GM23338 (cell line): ENCODE results near the gene GNG12. TPM values are rescaled to one million over a fixed set of nuclear protein-coding genes. Genes with fewer than 3 reads are reported as not detected.

Experiments
- ATAC-seq: fragments of 200-7000 bp; cut with Tn5 transposase; 3 replicates; pipeline ENCODE4 v1.9.1; 2020
- DNase-seq: peaks from one replicate; pipeline ENCODE4 v3.0.0-alpha.2; 2015; ENCODE audit warnings: low spot score
- H2AFZ ChIP-seq: fragments of 200-600 bp; sonication (generic); 2 replicates; pipeline ENCODE4 v1.8.0; 2016; ENCODE audit warnings: antibody characterized with exemption, mild to moderate bottlenecking, moderate library complexity
- H3F3A ChIP-seq: fragments of 200-600 bp; sonication (generic); replicated peaks from 2 replicates; pipeline ENCODE4 v1.8.0; 2017; ENCODE audit warnings: antibody characterized with exemption, mixed run types, low read depth
- H3K27ac ChIP-seq: fragments of 200-600 bp; sonication (generic); 2 replicates; pipeline ENCODE4 v1.6.1; 2016; ENCODE audit warnings: low read depth
- H3K27me3 ChIP-seq: fragments of 200-600 bp; sonication (generic); 2 replicates; pipeline ENCODE4 v1.8.0; 2016; ENCODE audit warnings: mild to moderate bottlenecking, mixed run types, moderate library complexity; ENCODE audit not compliant: insufficient read depth
- H3K36me3 ChIP-seq: fragments of 200-600 bp; sonication (generic); 2 replicates; pipeline ENCODE4 v1.8.0; 2016; ENCODE audit warnings: mild to moderate bottlenecking; ENCODE audit not compliant: insufficient read depth
- H3K4me1 ChIP-seq: fragments of 200-600 bp; sonication (generic); 2 replicates; pipeline ENCODE4 v1.8.0; 2016; ENCODE audit warnings: mild to moderate bottlenecking, moderate library complexity; ENCODE audit not compliant: insufficient read depth
- H3K4me2 ChIP-seq: fragments of 200-600 bp; sonication (generic); 2 replicates; pipeline ENCODE4 v1.7.1; 2017; ENCODE audit warnings: mixed run types
- H3K4me3 ChIP-seq: fragments of 200-600 bp; sonication (generic); 2 replicates; pipeline ENCODE4 v1.6.1; 2016; ENCODE audit warnings: mixed run types
- H3K79me2 ChIP-seq: fragments of 200-600 bp; sonication (generic); replicated peaks from 2 replicates; pipeline ENCODE4 v1.8.0; 2017; ENCODE audit warnings: mild to moderate bottlenecking; ENCODE audit not compliant: insufficient read depth
- H3K9me2 ChIP-seq: fragments of 200-600 bp; sonication (generic); 2 replicates; pipeline ENCODE4 v1.8.0; 2017; ENCODE audit not compliant: insufficient read depth
- H4K20me1 ChIP-seq: fragments of 200-600 bp; sonication (generic); replicated peaks from 2 replicates; pipeline ENCODE4 v1.8.0; 2017; ENCODE audit warnings: mild to moderate bottlenecking; ENCODE audit not compliant: insufficient read depth
- H3K27ac Mint-ChIP-seq: 2 replicates; pipeline ENCODE4 v1.8.0; 2020; ENCODE audit warnings: inconsistent platforms, mild to moderate bottlenecking, moderate library complexity, mixed read lengths
- H3K27me3 Mint-ChIP-seq: 3 replicates; pipeline ENCODE4 v1.8.0; 2022; ENCODE audit warnings: low read depth, mild to moderate bottlenecking, moderate library complexity, mixed read lengths, inconsistent platforms; ENCODE audit not compliant: insufficient read depth, poor library complexity
- H3K36me3 Mint-ChIP-seq: 3 replicates; pipeline ENCODE4 v1.8.0; 2021; ENCODE audit warnings: low read depth, mild to moderate bottlenecking, inconsistent platforms, moderate library complexity, mixed read lengths
- H3K4me1 Mint-ChIP-seq: 3 replicates; pipeline ENCODE4 v1.8.0; 2020; ENCODE audit warnings: mild to moderate bottlenecking, inconsistent platforms, mixed read lengths
- H3K4me3 Mint-ChIP-seq: 3 replicates; pipeline ENCODE4 v1.8.0; 2021; ENCODE audit warnings: moderate library complexity, mild to moderate bottlenecking, inconsistent platforms, mixed read lengths
- H3K9me3 Mint-ChIP-seq: 3 replicates; pipeline ENCODE4 v1.8.0; 2020; ENCODE audit warnings: moderate library complexity, mild to moderate bottlenecking, inconsistent platforms, mixed read lengths
- CREB1 ChIP-seq: fragments of 250-450 bp; sonication (Bioruptor Pico); IDR thresholded peaks from 2 replicates; pipeline ENCODE4 v1.5.0; 2020; ENCODE audit warnings: low read depth, mild to moderate bottlenecking, moderate library complexity
- CTCF ChIP-seq, 2 experiments: fragments of 200-600 bp in 1 of 2; sonication (generic) in 1 of 2; conservative IDR thresholded peaks; 2 replicates each; pipeline versions ENCODE4 v1.5.1 to v1.6.1; 2016 to 2017; ENCODE audit warnings: antibody characterized with exemption in 2 of 2, low read depth in 2 of 2, mild to moderate bottlenecking in 2 of 2, moderate library complexity in 1 of 2
- ETS1 ChIP-seq: IDR thresholded peaks from 2 replicates; pipeline ENCODE4 v1.6.1; 2016; ENCODE audit warnings: antibody characterized with exemption
- EZH2 ChIP-seq: fragments of 200-600 bp; sonication (generic); IDR thresholded peaks from one replicate; pipeline ENCODE4 v1.8.0; 2017; ENCODE audit warnings: antibody characterized with exemption, mild to moderate bottlenecking, low read depth; ENCODE audit not compliant: unreplicated experiment
- EZH2phosphoT487 ChIP-seq: fragments of 200-600 bp; sonication (generic); IDR thresholded peaks from one replicate; pipeline ENCODE4 v1.8.1; 2018; ENCODE audit warnings: antibody characterized with exemption; ENCODE audit not compliant: unreplicated experiment
- JUNB ChIP-seq: IDR thresholded peaks from one replicate; pipeline ENCODE4 v1.6.1; 2016; ENCODE audit warnings: antibody characterized with exemption; ENCODE audit not compliant: unreplicated experiment
- NANOG ChIP-seq: IDR thresholded peaks from 2 replicates; pipeline ENCODE4 v1.6.1; 2016; ENCODE audit warnings: antibody characterized with exemption, borderline replicate concordance
- POLR2AphosphoS5 ChIP-seq: IDR thresholded peaks from 2 replicates; pipeline ENCODE4 v1.6.1; 2016; ENCODE audit warnings: antibody characterized with exemption, low read depth
- REST ChIP-seq: IDR thresholded peaks from one replicate; pipeline ENCODE4 v1.6.1; 2018; ENCODE audit warnings: antibody characterized with exemption; ENCODE audit not compliant: unreplicated experiment
- STAT1 ChIP-seq: IDR thresholded peaks from one replicate; pipeline ENCODE4 v1.6.1; 2016; ENCODE audit warnings: antibody characterized with exemption; ENCODE audit not compliant: unreplicated experiment
- ZNF114 ChIP-seq: fragments of 250-450 bp; sonication (Bioruptor Pico); IDR thresholded peaks from 2 replicates; pipeline ENCODE4 v1.5.0; 2020; ENCODE audit warnings: mild to moderate bottlenecking, moderate library complexity
- ZNF331 ChIP-seq: fragments of 250-450 bp; sonication (Bioruptor Pico); IDR thresholded peaks from 2 replicates; pipeline ENCODE4 v1.5.0; 2020; ENCODE audit warnings: low read depth, mild to moderate bottlenecking, moderate library complexity
- ZNF462 ChIP-seq: fragments of 250-450 bp; sonication (Bioruptor Pico); IDR thresholded peaks from 2 replicates; pipeline ENCODE4 v1.5.0; 2020; ENCODE audit warnings: mild to moderate bottlenecking, moderate library complexity
- polyA plus RNA-seq: library from polyadenylated mRNA; unstranded; fragments of >200 nt; fragmentation: Nextera tagmentation; extraction: Ambion mirVana; gene quantifications from 2 replicates; pipeline ENCODE4 v1.2.1, GENCODE V29; 2016
- total RNA-seq: library from RNA; depleted of rRNA; stranded (reverse); fragments of >200 nt; shearing (Covaris generic); gene quantifications from 2 replicates; pipeline ENCODE4 v1.2.3, GENCODE V29; 2014

Gene GNG12
- total and polyA plus RNA-seq, 2 experiments from 2014 or later: 13.4 to 33.0 TPM

GRCh38 chr1:67716800-67717199 is 116.5 kb downstream of the GNG12 start:
- Histone ChIP-seq H3K4me2 (no peak overlapping the region), H2AFZ (no peak overlapping the region), H3K4me1 (peaks cover 7% of the 10 kb centered on the region), H3K36me3 (no peaks in the 10 kb centered on the region), H3F3A (no peaks in the 10 kb centered on the region), H4K20me1 (no peaks in the 10 kb centered on the region; the same call in none of the 2 replicates), H3K27me3 (no peaks in the 10 kb centered on the region), H3K27ac (no peak overlapping the region), H3K9me2 (no peaks in the 10 kb centered on the region), H3K79me2 (no peaks in the 10 kb centered on the region), H3K4me3 (no peak overlapping the region)
- H3K9me3 Mint-ChIP-seq: no peaks in the 10 kb centered on the region
- no peaks in the 10 kb centered on the region for H3K27me3 Mint-ChIP-seq
- no peak overlapping the region for H3K4me3 Mint-ChIP-seq
- peaks cover 15% of the 10 kb centered on the region; the same call in 2 of the 3 replicates for H3K4me1 Mint-ChIP-seq
- no peak overlapping the region for H3K27ac Mint-ChIP-seq
- ATAC-seq (no peak), DNase-seq (no peak)
- H3K36me3 Mint-ChIP-seq: no peaks in the 10 kb centered on the region
- TF ChIP-seq EZH2phosphoT487 (no peak), CREB1 (CRISPR knock-in tag) (no peak), ZNF114 (no peak), NANOG (no peak), REST (no peak), ZNF331 (CRISPR knock-in tag) (no peak), CTCF (conservative IDR thresholded peaks at IDR 0.05; ENCODE audit: low read depth in 2 of 2) (no peak), POLR2AphosphoS5 (no peak), STAT1 (no peak), EZH2 (no peak), JUNB (no peak), ZNF462 (no peak), ETS1 (no peak)
